LNCAP (cell line): ENCODE measurements around the gene ARHGEF39.

Source experiments
- TF ChIP-seq, protein P1 (sequence below): fragments of 450-650 bp; IDR thresholded peaks from 2 replicates; pipeline ENCODE4 v1.5.1; 2017; ENCODE audit warnings: mild to moderate bottlenecking

The ARHGEF39 gene, protein sequence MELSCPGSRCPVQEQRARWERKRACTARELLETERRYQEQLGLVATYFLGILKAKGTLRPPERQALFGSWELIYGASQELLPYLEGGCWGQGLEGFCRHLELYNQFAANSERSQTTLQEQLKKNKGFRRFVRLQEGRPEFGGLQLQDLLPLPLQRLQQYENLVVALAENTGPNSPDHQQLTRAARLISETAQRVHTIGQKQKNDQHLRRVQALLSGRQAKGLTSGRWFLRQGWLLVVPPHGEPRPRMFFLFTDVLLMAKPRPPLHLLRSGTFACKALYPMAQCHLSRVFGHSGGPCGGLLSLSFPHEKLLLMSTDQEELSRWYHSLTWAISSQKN

DNA sequence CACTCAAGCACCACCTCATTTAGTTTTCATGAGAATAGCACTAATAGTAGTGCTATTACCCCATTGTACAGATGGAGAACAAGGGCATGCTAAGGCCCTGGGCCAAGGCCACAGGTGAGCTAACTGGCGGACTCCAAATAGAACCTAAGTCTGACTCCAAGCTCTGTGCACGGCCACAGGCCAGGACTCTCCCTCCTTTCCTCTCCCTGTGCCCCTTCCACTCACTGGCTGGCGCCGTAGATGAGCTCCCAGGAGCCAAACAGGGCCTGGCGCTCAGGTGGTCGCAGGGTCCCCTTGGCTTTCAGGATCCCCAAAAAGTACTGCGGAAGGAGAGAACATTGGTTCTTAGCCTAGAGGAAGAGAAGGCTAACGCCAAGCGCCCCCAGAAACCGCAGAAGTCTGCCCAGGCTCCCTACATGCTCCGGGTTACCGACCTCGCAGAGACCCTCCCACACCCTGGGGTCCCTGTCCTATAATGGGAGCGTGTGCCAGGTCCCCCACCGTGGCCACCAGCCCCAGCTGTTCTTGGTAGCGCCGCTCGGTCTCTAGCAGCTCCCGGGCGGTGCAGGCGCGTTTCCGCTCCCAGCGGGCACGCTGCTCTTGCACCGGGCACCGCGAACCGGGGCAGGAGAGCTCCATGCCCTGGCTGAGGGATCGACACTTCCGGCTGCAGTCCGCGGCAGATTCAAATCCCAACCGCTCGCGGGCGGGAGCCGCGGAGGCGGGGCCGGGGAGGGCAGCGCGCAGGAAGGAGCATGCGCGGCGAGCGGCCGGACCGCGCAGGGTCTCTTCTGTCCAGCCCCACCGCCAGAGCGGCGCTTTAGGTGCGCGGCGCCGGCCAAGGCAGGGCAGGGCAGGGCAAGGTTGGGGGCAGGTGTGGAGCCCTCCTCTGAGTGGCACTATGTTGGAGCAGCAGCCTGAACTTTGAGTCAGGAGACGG is at the start of gene ARHGEF39:
ARHGEF39 (minus strand) TSS at position 665 of the 940 bp plus-strand sequence; CDS start at position 639, 26 bp downstream.
- TF ChIP-seq, protein P1, sequence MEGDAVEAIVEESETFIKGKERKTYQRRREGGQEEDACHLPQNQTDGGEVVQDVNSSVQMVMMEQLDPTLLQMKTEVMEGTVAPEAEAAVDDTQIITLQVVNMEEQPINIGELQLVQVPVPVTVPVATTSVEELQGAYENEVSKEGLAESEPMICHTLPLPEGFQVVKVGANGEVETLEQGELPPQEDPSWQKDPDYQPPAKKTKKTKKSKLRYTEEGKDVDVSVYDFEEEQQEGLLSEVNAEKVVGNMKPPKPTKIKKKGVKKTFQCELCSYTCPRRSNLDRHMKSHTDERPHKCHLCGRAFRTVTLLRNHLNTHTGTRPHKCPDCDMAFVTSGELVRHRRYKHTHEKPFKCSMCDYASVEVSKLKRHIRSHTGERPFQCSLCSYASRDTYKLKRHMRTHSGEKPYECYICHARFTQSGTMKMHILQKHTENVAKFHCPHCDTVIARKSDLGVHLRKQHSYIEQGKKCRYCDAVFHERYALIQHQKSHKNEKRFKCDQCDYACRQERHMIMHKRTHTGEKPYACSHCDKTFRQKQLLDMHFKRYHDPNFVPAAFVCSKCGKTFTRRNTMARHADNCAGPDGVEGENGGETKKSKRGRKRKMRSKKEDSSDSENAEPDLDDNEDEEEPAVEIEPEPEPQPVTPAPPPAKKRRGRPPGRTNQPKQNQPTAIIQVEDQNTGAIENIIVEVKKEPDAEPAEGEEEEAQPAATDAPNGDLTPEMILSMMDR, result peak; percentile 54

DNA sequence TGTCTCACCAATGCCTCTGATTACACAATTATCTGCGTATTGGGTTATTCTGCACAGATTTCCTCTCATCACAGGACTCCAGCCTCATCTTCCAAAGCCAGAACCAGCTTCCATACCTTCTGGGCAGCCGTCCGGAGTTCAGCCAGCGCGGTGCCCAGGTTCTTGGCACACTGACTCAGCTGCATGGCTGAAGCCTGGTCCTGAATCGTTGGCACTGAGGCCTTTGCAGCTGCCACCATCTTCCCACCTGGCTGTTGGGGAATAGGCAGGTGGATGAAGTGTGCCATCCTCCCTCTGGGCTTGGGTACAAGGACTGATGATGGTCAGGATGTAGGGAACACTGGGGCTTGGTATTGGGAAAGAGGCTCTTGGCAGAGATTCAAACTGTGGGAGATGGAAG is 49.1 kb upstream of the ARHGEF39 start:
- TF ChIP-seq, protein P1, result no peak

DNA sequence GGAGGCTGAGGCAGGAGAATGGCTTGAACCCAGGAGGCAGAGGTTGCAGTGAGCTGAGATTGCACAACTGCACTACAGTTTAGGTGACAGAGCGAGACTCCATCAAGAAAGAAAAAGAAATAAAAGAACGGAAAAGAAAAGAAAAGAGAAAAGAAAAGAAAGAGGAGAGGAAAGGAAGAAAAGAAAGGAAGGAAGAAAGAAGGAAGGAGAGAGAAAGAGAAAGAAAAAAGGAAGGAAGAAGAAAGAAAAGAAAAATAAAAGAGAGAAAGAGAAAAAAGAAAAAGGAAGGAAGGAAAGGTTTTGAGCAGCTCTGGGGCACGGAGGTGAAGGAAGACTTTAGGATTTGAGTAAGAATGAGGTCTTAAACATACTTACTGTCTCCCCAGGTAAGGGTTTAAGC is 48.6 kb upstream of the ARHGEF39 start:
- TF ChIP-seq, protein P1, result no peak

DNA sequence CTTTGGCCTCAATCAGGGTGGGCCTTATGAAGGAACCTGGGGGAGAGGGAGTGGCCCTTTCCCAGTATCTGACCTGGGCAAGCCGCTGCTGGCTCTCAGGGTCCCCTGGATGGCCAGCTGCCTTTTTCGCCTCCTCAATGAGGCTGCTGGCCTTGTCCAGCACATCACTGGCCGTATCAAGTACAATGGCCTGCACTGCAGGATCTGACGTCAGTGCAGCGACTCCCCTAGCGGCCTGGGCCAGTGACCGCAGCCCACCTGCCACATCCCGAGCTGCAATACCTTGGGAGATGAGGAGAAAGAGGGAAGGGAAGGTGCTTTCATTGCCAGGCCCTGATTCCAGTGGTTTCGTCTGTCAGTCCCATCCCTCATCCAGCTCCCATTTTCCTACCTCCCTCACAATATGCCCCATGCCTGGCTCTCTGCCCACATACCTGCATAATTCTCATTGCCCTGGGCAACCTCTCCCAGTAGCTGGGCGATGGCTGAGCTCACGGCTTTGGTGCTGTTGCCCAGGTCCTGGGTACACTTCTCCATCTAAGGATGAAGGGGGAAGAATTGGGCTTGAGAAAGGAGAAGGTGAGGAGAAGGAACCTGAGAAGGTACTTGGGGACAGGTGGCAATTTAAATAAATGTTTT is 47.9 kb upstream of the ARHGEF39 start:
- TF ChIP-seq, protein P1, result no peak

DNA sequence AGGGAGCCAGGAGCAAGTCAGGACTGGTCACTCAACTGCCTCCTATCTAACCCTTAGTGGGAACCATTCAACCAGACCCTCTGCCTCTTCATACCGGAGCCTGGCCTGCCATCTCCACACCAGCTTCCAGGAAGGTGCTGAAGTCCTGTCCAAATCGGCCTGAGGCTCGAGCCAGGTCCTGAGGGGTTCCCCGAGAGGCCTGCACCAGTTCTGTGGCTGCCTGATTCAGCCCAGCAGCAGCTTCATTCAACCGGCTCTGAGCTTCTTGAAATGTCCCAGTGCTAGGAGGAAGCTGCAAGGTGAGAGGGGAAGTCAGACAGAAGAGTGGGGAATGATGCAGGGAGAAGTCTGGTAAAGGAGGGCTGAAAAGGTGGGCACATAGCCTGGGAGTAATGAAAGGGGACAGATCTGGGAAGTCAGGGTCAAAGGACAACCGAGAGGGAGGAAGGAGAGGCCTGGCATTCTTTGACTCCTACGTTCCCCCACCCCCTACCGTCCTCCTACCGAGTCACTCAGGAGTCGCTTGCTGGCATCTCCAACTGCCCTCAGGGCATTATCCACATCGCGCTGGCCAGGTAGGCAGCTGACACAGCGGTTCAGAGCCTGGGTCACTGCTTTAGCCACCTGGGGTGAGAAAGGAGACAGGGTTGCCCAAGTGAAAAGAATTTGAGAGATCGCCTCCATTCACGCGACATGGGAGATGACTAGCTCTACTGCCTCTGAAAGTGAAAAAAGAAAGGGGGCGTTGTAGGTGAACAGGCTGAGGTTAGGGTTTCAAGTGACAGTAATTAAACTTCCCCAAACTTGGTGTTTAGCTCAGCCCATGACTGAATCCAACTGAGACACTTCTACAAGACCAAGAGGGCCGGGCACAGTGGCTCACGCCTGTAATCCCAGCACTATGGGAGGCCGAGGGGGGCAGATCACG is 46.8 kb upstream of the ARHGEF39 start:
- TF ChIP-seq, protein P1, result no peak

DNA sequence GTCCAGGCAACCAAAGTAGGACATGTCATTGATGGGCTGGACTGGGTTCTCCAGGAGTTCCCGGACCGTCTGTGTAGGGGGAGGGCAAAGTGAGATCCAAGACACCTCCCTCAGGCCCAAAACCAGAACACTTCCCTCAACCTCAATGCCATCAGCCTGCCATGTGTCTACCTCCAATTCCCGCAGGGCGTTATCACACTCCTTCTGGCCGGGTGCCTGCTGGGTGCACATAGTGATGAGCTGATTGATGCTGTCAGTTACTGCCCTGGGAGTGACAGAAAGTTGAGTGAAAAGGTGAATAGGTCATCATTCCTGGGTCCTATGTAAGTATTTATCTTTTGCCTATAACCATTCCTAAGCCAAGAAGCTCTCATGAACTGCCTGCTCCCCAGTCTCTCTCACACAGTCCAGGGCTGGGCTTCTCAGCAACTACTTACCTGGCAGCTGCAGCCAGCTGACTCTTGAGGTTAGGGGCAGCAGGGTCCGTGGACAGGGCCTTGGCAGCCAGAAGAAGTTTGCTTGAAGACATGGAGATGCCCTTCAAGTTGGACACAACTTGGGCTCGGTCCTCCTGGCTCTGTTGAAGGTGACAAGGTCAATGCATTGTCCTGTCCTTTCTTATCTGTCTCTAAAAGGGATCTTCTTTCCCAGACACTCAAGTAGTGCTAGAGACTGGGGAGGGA is 46.0 kb upstream of the ARHGEF39 start:
- TF ChIP-seq, protein P1, result no peak
